ENCODE results near the gene C10orf88. TPM values are rescaled to one million over a fixed set of nuclear protein-coding genes. Genes with fewer than 3 reads are reported as not detected.
"Not testable (repeated sequence)": the region's sequence is repeated elsewhere in the genome, so short reads cannot be mapped to it uniquely, and the experiment has no call there.

The C10orf88 gene
- total RNA-seq, 1 donor from 2014 or later, result 13.5 TPM

DNA sequence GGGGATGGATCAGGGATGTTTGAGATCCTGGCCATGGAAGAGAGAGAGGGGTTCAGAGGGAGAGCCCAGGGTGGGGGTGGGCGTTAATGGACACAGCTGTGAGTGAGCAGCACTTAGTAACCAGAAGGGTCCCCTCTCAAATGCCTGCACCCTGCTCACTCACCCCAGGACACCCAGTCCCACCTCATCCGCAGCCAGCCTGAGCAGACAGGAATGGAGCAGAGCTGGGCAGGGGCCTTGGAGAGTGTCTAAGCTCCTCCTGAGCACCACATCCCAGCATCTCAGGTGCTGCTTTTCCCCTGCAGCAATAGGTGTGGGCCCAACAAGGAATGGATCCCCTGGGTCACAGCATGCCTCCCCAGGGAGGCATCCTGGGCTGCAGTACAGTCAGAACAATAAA is 38.3 kb downstream of the C10orf88 start:
- H3K27ac Mint-ChIP-seq, result no peak overlapping the region
- H3K4me1 Mint-ChIP-seq (ENCODE audit: low read depth), result no peaks in the 10 kb centered on the region
- TF ChIP-seq, protein P1, sequence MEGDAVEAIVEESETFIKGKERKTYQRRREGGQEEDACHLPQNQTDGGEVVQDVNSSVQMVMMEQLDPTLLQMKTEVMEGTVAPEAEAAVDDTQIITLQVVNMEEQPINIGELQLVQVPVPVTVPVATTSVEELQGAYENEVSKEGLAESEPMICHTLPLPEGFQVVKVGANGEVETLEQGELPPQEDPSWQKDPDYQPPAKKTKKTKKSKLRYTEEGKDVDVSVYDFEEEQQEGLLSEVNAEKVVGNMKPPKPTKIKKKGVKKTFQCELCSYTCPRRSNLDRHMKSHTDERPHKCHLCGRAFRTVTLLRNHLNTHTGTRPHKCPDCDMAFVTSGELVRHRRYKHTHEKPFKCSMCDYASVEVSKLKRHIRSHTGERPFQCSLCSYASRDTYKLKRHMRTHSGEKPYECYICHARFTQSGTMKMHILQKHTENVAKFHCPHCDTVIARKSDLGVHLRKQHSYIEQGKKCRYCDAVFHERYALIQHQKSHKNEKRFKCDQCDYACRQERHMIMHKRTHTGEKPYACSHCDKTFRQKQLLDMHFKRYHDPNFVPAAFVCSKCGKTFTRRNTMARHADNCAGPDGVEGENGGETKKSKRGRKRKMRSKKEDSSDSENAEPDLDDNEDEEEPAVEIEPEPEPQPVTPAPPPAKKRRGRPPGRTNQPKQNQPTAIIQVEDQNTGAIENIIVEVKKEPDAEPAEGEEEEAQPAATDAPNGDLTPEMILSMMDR (IDR thresholded peaks at IDR 0.05; ENCODE audit: unreplicated experiment), result no peak
- H3K27me3 Mint-ChIP-seq, result peaks cover 2% of the 10 kb centered on the region
- H3K36me3 Mint-ChIP-seq (ENCODE audit: insufficient read depth), result no peaks in the 10 kb centered on the region
- H3K9me3 Mint-ChIP-seq (ENCODE audit: low read depth), result no peaks in the 10 kb centered on the region
- no peak overlapping the region for H3K4me3 Mint-ChIP-seq (ENCODE audit: low read depth)
- no peak for DNase-seq (ENCODE audit: low spot score, unreplicated experiment)

DNA sequence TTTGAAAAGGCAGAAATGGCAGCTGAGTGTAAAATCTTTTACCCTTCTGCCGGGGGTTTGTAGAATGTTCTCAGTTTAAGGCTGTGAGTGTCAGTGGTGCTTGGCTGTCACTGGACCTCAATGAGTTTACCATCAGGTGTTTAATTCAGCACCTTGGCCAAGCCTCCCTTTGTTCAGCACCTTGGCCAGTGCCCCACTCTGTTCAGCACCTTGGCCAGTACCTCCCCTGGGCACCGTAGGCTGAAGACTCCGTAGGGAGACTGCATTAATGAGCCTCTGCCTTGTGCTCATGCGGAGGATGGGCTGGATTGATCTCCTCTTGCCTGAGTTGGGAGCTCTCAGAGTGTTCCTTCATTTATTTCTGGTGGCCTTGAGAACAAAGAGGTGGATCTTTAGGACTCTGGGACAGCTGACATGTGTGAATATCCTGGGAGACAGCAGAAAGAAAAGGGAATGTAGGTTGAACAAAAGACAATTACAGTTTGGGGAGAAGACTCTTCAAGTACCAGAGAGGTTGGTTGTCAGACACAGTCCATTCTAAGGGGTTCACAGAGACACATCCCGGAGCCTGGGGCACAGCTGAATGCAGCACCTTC is 42.0 kb downstream of the C10orf88 start:
- Mint-ChIP-seq H3K4me3 (ENCODE audit: low read depth) (no peak overlapping the region), H3K27ac (no peak overlapping the region), H3K4me1 (ENCODE audit: low read depth) (no peaks in the 10 kb centered on the region), H3K9me3 (ENCODE audit: low read depth) (no peaks in the 10 kb centered on the region), H3K36me3 (ENCODE audit: insufficient read depth) (no peaks in the 10 kb centered on the region), H3K27me3 (peaks cover 14% of the 10 kb centered on the region)
- DNase-seq (ENCODE audit: low spot score, unreplicated experiment), result peak; percentile 82
- TF ChIP-seq, protein P1 (IDR thresholded peaks at IDR 0.05; ENCODE audit: unreplicated experiment), result no peak

GRCh38 chr10:122910310-122910709 is 43.7 kb downstream of the C10orf88 start, which contains the start of gene FAM24A:
TSS of gene FAM24A (plus strand) at chr10:122910610. CDS start at chr10:122911635, 1,025 bp downstream.
- H3K27ac Mint-ChIP-seq, result no peak within 1 kb of the TSS
- H3K4me3 Mint-ChIP-seq (ENCODE audit: low read depth), result no peak within 1 kb of the TSS
- TF ChIP-seq, protein P1 (IDR thresholded peaks at IDR 0.05; ENCODE audit: unreplicated experiment), result no peak
- H3K36me3 Mint-ChIP-seq (ENCODE audit: insufficient read depth), result no peaks in the 10 kb centered on the region
- peaks cover 14% of the 10 kb centered on the region for H3K27me3 Mint-ChIP-seq
- H3K9me3 Mint-ChIP-seq (ENCODE audit: low read depth), result no peaks in the 10 kb centered on the region
- no peaks in the 10 kb centered on the region for H3K4me1 Mint-ChIP-seq (ENCODE audit: low read depth)
- DNase-seq (ENCODE audit: low spot score, unreplicated experiment), result no peak

- H3K4me1 Mint-ChIP-seq (ENCODE audit: low read depth); H3K36me3 Mint-ChIP-seq (ENCODE audit: insufficient read depth): not testable (repeated sequence)
- peaks cover 15% of the 10 kb centered on the region for H3K27me3 Mint-ChIP-seq
These were observed 50.2 kb downstream of the C10orf88 start for GRCh38 chr10:122903861-122904260.

DNA sequence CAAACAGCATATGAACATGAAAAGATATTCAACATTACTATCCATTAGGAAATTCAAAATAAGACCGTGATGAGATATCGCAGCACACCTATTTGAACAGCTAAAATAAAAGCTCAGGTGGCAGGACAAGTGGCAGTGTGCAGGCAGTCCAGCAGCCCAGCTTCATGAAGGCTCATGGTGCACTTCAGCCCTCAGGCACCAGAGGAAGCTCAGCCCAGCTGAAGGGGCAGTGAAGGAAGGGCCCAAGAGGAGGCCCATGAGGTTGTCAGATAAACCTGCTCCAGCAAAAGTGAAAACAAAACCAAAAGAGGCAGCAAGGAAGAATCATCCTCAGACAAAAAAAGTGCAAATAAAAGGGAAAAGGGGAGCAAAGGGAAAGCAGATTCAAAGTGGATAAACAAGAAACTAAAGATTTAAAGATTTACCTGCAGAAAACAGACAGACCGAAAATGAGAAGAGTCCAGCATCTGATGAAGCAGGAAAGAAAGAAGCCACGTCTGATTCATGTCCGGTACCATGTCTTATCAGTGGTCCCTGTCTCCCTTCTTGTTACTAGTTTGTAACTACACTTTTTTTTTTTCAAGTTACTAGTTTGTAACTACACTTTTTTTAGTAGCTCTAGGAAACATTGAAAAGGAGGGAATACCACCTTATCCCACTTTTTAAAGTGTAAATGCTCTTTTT is 59.6 kb downstream of the C10orf88 start:
- no peak for DNase-seq (ENCODE audit: low spot score, unreplicated experiment)
- no peaks in the 10 kb centered on the region for H3K27me3 Mint-ChIP-seq
- TF ChIP-seq, protein P1 (IDR thresholded peaks at IDR 0.05; ENCODE audit: unreplicated experiment), result no peak
- no peaks in the 10 kb centered on the region for H3K36me3 Mint-ChIP-seq (ENCODE audit: insufficient read depth)
- no peaks in the 10 kb centered on the region for H3K4me1 Mint-ChIP-seq (ENCODE audit: low read depth)
- H3K9me3 Mint-ChIP-seq (ENCODE audit: low read depth), result no peaks in the 10 kb centered on the region
- no peak overlapping the region for H3K27ac Mint-ChIP-seq
- H3K4me3 Mint-ChIP-seq (ENCODE audit: low read depth), result no peak overlapping the region

More at GRCh38 chr10:122903861-122904260, 50.2 kb downstream of the C10orf88 start:
- H3K9me3 Mint-ChIP-seq (ENCODE audit: low read depth); DNase-seq (ENCODE audit: low spot score, unreplicated experiment); H3K27ac Mint-ChIP-seq; H3K4me3 Mint-ChIP-seq (ENCODE audit: low read depth): not testable (repeated sequence)

DNA sequence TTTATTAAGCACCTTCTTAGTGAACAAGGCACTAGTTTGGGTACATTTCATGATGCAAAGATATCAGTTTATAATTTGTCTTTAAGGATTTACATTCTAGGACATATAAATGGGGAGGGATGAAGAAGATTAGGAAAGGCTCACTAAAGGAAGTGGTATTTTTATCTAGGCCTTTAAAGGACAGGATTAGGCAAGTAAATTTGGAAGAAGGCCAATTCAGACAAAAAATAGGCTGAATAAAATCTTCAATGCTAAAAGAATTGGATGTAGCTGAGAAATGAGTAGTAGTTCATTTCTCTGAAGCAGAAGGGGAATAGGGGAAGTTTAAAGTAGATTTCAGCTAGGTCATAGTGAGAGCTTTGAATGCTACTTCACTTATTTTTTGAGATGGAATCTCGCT is 69.9 kb downstream of the C10orf88 start:
- H3K9me3 Mint-ChIP-seq (ENCODE audit: low read depth), result no peaks in the 10 kb centered on the region
- H3K4me3 Mint-ChIP-seq (ENCODE audit: low read depth), result no peak overlapping the region
- DNase-seq (ENCODE audit: low spot score, unreplicated experiment), result no peak
- no peak overlapping the region for H3K27ac Mint-ChIP-seq
- TF ChIP-seq, protein P1 (IDR thresholded peaks at IDR 0.05; ENCODE audit: unreplicated experiment), result no peak
- peaks cover 2% of the 10 kb centered on the region for H3K4me1 Mint-ChIP-seq (ENCODE audit: low read depth)
- peaks cover 33% of the 10 kb centered on the region for H3K27me3 Mint-ChIP-seq
- no peaks in the 10 kb centered on the region for H3K36me3 Mint-ChIP-seq (ENCODE audit: insufficient read depth)
